Testis (tissue), 3 donors: Measurements from ENCODE around the gene HSP90B1. TPM values are rescaled to one million over a fixed set of nuclear protein-coding genes. Genes with fewer than 3 reads are reported as not detected.

Experiments used
- DNase-seq: peaks from one replicate; pipeline ENCODE4 v3.0.0-alpha.2; 2019
- H3K27ac ChIP-seq, 2 donors: fragments of 200-600 bp; sonication (generic); one replicate each; pipeline ENCODE4 v1.5.1; 2019
- H3K27me3 ChIP-seq: fragments of 200-600 bp; sonication (generic); one replicate; pipeline ENCODE4 v1.5.1; 2019
- H3K36me3 ChIP-seq: fragments of 200-600 bp; sonication (generic); one replicate; pipeline ENCODE4 v1.5.1; 2017; ENCODE audit warnings: low read depth; ENCODE audit errors: missing control alignments
- H3K4me1 ChIP-seq: fragments of 200-600 bp; sonication (generic); one replicate; pipeline ENCODE4 v1.5.1; 2019
- H3K4me3 ChIP-seq, 2 donors: fragments of 200-600 bp; sonication (generic); one replicate each; pipeline ENCODE4 v1.5.1; 2017 to 2019
- H3K9me3 ChIP-seq: fragments of 200-600 bp; sonication (generic); one replicate; pipeline ENCODE4 v1.5.1; 2017
- POLR2A ChIP-seq: fragments of 450-650 bp; IDR thresholded peaks from one replicate; pipeline ENCODE4 v1.6.1; 2017; ENCODE audit warnings: antibody characterized with exemption, mild to moderate bottlenecking, moderate library complexity
- WGBS, 2 donors: methylation state at CpG; one replicate each; pipeline ENCODE4 v1.1.5; 2018; 5-methylcytosine and 5-hydroxymethylcytosine counted together
- intact Hi-C: fragments of 100-400 bp; cut with DNase I; formaldehyde crosslinking; loops from one replicate; pipeline ENCODE4 v1.15.1; 2023; ENCODE audit warnings: low total_unique reads
- polyA plus RNA-seq: library from polyadenylated mRNA; stranded (reverse); fragments of 350-450 nt; fragmentation: Illumina TruSeq; extraction: RNeasy Lipid Tissue Mini Kit (QIAGEN cat#74804); gene quantifications from one replicate; pipeline ENCODE4 v1.2.3, GENCODE V29; 2014; ENCODE audit warnings: low read depth, low replicate concordance; ENCODE audit not compliant: insufficient read depth
- total RNA-seq, 2 donors: library from RNA; depleted of rRNA; stranded (reverse); fragments of >200 nt; gene quantifications; one replicate each; pipeline ENCODE4 v1.2.3, GENCODE V29; 2016
- TF ChIP-seq, protein P1 (sequence below), 3 experiments: fragments of 450-650 bp in 2 of 3; fragments of 200-600 bp in 1 of 3; sonication (generic) in 1 of 3; IDR thresholded peaks; one replicate each; pipeline ENCODE4 v1.5.1; 2016 to 2019; ENCODE audit warnings: antibody characterized with exemption in 3 of 3, mild to moderate bottlenecking in 2 of 3, moderate library complexity in 1 of 3

Gene HSP90B1
- total and polyA plus RNA-seq, 3 donors from 2014 or later = 257 to 265 (median 259) TPM

DNA sequence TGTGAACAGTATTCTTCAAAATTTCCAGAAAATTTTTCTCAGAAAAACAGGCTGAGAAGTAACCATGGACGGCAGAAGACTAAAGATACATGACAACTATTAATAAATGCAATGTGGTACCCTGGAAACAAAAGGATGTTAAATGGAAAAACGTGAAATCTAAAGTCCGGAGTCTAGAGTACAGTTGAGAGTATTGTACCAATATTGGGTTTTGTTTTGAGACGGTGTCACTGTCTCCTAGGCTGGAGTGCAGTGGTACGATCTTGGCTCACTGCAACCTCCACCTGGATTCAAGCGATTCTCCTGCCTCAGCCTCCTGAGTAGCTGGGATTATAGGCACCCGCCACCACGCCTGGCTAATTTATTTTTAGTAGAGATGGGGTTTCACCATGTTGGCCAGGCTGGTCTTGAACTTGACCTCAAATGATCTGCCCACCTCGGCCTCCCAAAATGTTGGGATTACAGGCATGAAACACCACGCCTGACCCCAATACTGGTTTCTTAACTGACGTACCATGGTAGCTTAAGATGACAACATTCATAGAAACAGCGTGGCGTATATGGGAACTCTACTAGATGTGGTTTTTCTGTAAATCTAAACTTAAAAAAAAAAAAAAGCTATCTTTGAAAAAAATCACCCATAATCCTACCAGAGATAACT, 18.7 kb downstream of the HSP90B1 start:
- no peak overlapping the region for H3K27ac ChIP-seq
- H3K9me3 ChIP-seq = no peaks in the 10 kb centered on the region
- no peaks in the 10 kb centered on the region for H3K27me3 ChIP-seq
- no peak for DNase-seq
- intact Hi-C loops = no loop called here
- no peaks in the 10 kb centered on the region for H3K36me3 ChIP-seq
- 79 to 82% methylated on average over 13 of the region's 13 CpGs for WGBS, 2 donors
- TF ChIP-seq, protein P1, sequence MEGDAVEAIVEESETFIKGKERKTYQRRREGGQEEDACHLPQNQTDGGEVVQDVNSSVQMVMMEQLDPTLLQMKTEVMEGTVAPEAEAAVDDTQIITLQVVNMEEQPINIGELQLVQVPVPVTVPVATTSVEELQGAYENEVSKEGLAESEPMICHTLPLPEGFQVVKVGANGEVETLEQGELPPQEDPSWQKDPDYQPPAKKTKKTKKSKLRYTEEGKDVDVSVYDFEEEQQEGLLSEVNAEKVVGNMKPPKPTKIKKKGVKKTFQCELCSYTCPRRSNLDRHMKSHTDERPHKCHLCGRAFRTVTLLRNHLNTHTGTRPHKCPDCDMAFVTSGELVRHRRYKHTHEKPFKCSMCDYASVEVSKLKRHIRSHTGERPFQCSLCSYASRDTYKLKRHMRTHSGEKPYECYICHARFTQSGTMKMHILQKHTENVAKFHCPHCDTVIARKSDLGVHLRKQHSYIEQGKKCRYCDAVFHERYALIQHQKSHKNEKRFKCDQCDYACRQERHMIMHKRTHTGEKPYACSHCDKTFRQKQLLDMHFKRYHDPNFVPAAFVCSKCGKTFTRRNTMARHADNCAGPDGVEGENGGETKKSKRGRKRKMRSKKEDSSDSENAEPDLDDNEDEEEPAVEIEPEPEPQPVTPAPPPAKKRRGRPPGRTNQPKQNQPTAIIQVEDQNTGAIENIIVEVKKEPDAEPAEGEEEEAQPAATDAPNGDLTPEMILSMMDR (IDR thresholded peaks at IDR 0.05) = no peak
- TF ChIP-seq POLR2A = no peak
- H3K4me3 ChIP-seq = no peak overlapping the region
- H3K4me1 ChIP-seq = no peaks in the 10 kb centered on the region

DNA sequence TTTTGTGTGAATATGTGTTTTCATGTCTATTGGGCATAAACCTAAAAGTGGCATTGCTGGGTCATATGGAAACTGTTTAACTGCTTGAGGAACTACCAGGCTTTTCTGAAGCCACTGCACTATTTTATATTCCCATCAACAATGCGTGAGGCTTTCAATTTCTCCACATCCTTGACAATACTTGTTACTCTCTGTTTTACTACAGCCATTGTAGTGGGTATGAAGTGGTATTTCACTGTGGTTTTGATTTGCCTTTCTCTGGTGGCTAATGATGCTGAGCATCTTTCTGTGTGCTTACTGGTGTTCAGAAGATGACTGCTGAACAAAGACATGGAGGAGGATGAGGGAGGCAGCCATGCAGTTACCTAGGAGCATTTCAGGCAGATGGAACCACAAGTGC, 22.3 kb downstream of the HSP90B1 start:
- Histone ChIP-seq H3K4me3 (no peak overlapping the region), H3K27me3 (no peaks in the 10 kb centered on the region), H3K36me3 (no peaks in the 10 kb centered on the region), H3K27ac (no peak overlapping the region), H3K9me3 (no peaks in the 10 kb centered on the region), H3K4me1 (peaks cover 8% of the 10 kb centered on the region)
- intact Hi-C loops = no loop called here
- TF ChIP-seq POLR2A = no peak
- TF ChIP-seq, protein P1 (IDR thresholded peaks at IDR 0.05) = no peak
- DNase-seq = no peak
- 93 to 94% methylated on average over 1 of the region's 1 CpG for WGBS, 2 donors

DNA sequence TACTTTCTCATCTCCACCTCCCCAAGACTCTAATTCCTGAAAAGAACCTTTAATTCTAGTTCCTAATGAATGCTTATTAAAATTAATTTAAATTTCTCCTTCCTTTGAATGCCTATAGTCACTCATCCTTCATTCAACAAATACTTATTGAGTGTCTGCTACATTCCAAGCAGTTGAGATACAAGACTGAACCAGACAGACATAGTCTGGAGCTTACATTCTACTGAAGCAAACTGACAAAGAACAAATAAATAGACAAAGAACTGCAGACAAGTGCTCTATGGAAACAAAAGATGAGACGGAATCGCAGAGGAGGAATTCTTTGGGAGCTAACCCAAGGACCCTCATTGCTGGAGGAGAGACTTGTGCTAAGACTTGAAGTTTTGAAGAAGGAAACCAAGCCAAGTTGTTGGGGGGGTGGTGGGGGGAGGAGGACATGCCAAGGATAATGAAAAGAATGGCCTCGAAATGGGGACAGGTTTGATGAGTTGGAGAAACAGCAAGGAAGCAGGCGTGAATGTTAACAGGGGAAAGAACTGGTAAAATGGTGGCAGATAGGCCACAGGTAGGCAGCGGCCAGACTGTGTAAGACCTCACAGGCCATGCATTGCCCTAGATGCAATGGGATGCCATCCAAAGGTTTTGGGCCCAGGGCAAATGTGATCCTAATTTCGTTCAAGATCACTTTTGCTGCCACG, 25.8 kb downstream of the HSP90B1 start:
- intact Hi-C loops = no loop called here
- no peak for DNase-seq
- WGBS, 2 donors = 16 to 17% methylated on average over 7 of the region's 7 CpGs

DNA sequence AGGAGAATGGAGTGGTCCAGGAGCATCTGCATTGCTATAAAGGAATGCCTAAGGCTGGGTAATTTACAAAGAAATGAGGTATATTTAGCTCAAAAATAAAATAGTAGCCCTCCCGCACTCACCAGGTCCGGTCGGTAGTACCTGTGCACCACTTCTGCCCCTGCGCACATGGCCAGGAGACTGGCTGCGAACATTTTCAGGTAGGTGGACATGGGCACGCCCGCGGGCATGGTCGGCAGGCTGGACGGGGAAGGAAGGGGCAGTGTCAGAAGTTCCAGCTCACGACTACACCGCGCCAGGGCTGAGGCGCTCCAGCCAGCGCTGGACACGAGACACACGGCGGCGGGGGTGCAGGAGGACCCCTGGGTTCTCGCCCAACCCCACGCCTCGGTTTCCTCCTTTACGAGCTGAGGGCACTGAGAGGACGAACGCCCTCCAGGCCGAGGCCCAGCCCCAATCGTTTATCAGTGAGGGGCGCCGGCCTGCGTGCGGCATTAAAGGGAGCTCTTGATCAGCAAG, 26.4 kb downstream of the HSP90B1 start:
- H3K27me3 ChIP-seq = no peaks in the 10 kb centered on the region
- no peak for DNase-seq

More for the DNA sequence above, 25.8 kb downstream of the HSP90B1 start:
- peak overlapping the region in 1 of 2 donors; percentile 83 for H3K27ac ChIP-seq
- no peaks in the 10 kb centered on the region for H3K9me3 ChIP-seq
- peaks cover 8% of the 10 kb centered on the region for H3K4me1 ChIP-seq
- TF ChIP-seq POLR2A = no peak
- TF ChIP-seq, protein P1 (IDR thresholded peaks at IDR 0.05) = no peak
- H3K36me3 ChIP-seq = no peaks in the 10 kb centered on the region
- H3K4me3 ChIP-seq = peak overlapping the region; percentile 68 to 80
- no peaks in the 10 kb centered on the region for H3K27me3 ChIP-seq

DNA sequence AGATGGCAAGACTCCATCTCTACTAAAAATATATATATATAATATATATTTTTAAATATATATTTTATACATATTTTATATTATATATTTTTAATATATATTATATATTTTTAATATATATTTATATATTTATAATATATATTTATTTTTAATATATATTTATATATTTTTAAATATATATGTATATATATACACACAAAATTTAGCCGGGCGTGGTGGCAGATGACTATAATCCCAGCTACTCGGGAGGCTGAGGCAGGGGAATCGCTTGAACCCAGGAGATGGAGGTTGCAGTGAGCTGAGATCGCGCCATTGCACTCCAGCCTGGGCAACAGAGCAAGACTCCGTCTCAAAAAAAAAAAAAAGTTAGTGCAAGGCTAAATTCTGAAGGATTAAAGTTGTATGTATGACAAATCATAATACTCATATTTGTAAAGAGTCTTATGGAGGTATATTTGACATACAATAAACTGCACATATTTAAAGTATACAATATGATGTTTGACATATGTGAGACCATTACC, 27.7 kb downstream of the HSP90B1 start:
- intact Hi-C loops = no loop called here
- TF ChIP-seq, protein P1 (IDR thresholded peaks at IDR 0.05) = no peak
- TF ChIP-seq POLR2A = no peak
- Histone ChIP-seq H3K27me3 (no peaks in the 10 kb centered on the region), H3K27ac (peak overlapping the region; percentile 83 to 95), H3K4me1 (peaks cover 8% of the 10 kb centered on the region), H3K9me3 (no peaks in the 10 kb centered on the region), H3K36me3 (no peaks in the 10 kb centered on the region), H3K4me3 (peak overlapping the region; percentile 68 to 80)
- 62 to 77% methylated on average over 7 of the region's 7 CpGs for WGBS, 2 donors
- no peak for DNase-seq

More for the DNA sequence above, 26.4 kb downstream of the HSP90B1 start:
- Histone ChIP-seq H3K4me3 (peak overlapping the region; percentile 68 to 80), H3K27ac (peak overlapping the region; percentile 83 to 95), H3K36me3 (no peaks in the 10 kb centered on the region), H3K4me1 (peaks cover 8% of the 10 kb centered on the region), H3K9me3 (no peaks in the 10 kb centered on the region)
- WGBS, 2 donors = 0 to 1% methylated on average over 17 to 31 of the region's 31 CpGs
- intact Hi-C loops = no loop called here
- TF ChIP-seq POLR2A = no peak
